Heart left ventricle (tissue), 13 donors: ENCODE measurements around the gene MAP3K5.

ENCODE experiments used
- CTCF ChIP-seq, 12 donors: fragments of 200-600 bp; sonication (generic) in 4 of 12; IDR thresholded peaks; one replicate each; pipeline versions ENCODE4 v1.5.0 to v1.8.0; 2018 to 2022; ENCODE audit warnings: antibody characterized with exemption in 12 of 12, mild to moderate bottlenecking in 5 of 12
- POLR2A ChIP-seq, 2 donors: fragments of 450-650 bp; IDR thresholded peaks; one replicate each; pipeline ENCODE4 v1.6.1; 2017; ENCODE audit warnings: antibody characterized with exemption in 2 of 2, mild to moderate bottlenecking in 2 of 2, moderate library complexity in 2 of 2
- donor health status: ischemic (EF 13 %, LVEDD 7.1; RV severe dilation, severe dysfunction).
- donor health status: DM: no; HTN: yes; CAD: no.
- donor health status: DM: no; HTN: no; CAD: no.
- donor health status: ischemic (EF 25% LVEDD 6.9; RV normal size, moderate dysfunction).
- donor health status: ischemic (EF 25% LVEDD 5.7; RV mildly dilated, moderate dysfunction).
- donor health status: ischemic (EF 35%, LVEDD 5.7; RV mildly dilated, moderate dysfunction).
- donor health status: nonischemic (EF 11% LVEDD 7.7; RV severe dilation, severe dysfunction).
- donor health status: DM: yes; HTN: yes; CAD: no.
- donor health status: PGD.
- donor health status: ischemic (EF 29% LVEDD 5.4; RV normal size, mild dysfunction).
- donor health status: nonischemic (EF 23%, LVEDD 6.1; RV moderate dilation, normal function).

- TF ChIP-seq CTCF (IDR thresholded peaks at IDR 0.05) (no peak), POLR2A (IDR thresholded peaks at IDR 0.05) (no peak)
Observed at GRCh38 chr6:136510299-136510698, 282.0 kb downstream of the MAP3K5 start.
